Esophagus muscularis mucosa (tissue), 4 donors: Measurements from ENCODE around the gene RETREG1. TPM values are rescaled to one million over a fixed set of nuclear protein-coding genes. Genes with fewer than 3 reads are reported as not detected.

Source experiments
- DNase-seq: peaks from one replicate; pipeline ENCODE4 v3.0.0-alpha.2; 2017; ENCODE audit errors: extremely low spot score
- H3K27ac ChIP-seq, 4 donors: fragments of 200-600 bp; sonication (generic); replicated peaks in 1 of 4; 1 replicate in 3 of 4; 2 replicates in 1 of 4; pipeline ENCODE4 v1.5.1; 2016 to 2019; ENCODE audit warnings: mild to moderate bottlenecking in 1 of 4
- H3K27me3 ChIP-seq, 4 donors: fragments of 200-600 bp; sonication (generic); one replicate each; pipeline versions ENCODE4 v1.5.1 to v1.6.0; 2016 to 2019
- H3K36me3 ChIP-seq, 4 donors: fragments of 200-600 bp; sonication (generic); one replicate each; pipeline ENCODE4 v1.5.1; 2016 to 2019
- H3K4me1 ChIP-seq, 4 donors: fragments of 200-600 bp; sonication (generic); one replicate each; pipeline ENCODE4 v1.5.1; 2016 to 2019
- H3K4me3 ChIP-seq, 4 donors: fragments of 200-600 bp; sonication (generic); 1 replicate in 2 of 4; 2 replicates in 2 of 4; pipeline ENCODE4 v1.5.1; 2016 to 2019; ENCODE audit warnings: mild to moderate bottlenecking in 4 of 4, moderate library complexity in 1 of 4
- H3K9me3 ChIP-seq, 4 donors: fragments of 200-600 bp; sonication (generic); 1 replicate in 3 of 4; 2 replicates in 1 of 4; pipeline ENCODE4 v1.5.1; 2016 to 2019
- EP300 ChIP-seq: sonication (generic); formaldehyde crosslinking; IDR thresholded peaks from one replicate; pipeline ENCODE4 v1.6.1; 2017; ENCODE audit warnings: antibody characterized with exemption
- POLR2A ChIP-seq: fragments of 450-650 bp; IDR thresholded peaks from one replicate; pipeline ENCODE4 v1.6.1; 2017; ENCODE audit warnings: antibody characterized with exemption, moderate library complexity, mild to moderate bottlenecking, low read depth
- POLR2AphosphoS5 ChIP-seq, 2 donors: sonication (generic); formaldehyde crosslinking; IDR thresholded peaks; one replicate each; pipeline ENCODE4 v1.6.1; 2017; ENCODE audit warnings: antibody characterized with exemption in 2 of 2
- WGBS: methylation state at CpG from one replicate; pipeline ENCODE4 v1.1.5; 2018; 5-methylcytosine and 5-hydroxymethylcytosine counted together
- intact Hi-C: fragments of 100-400 bp; cut with DNase I; formaldehyde crosslinking; loops from one replicate; pipeline ENCODE4 v1.15.1; 2023
- total RNA-seq, 4 donors: library from RNA; depleted of rRNA; stranded (reverse); fragments of >200 nt; gene quantifications; one replicate each; pipeline versions ENCODE4 v1.1.0 to v1.2.1, GENCODE V29; 2016
- TF ChIP-seq, protein P1 (sequence below), 3 experiments: fragments of 200-600 bp in 2 of 3; fragments of 450-650 bp in 1 of 3; sonication (generic) in 2 of 3; IDR thresholded peaks; one replicate each; pipeline ENCODE4 v1.5.1; 2017 to 2019; ENCODE audit warnings: antibody characterized with exemption in 3 of 3, mild to moderate bottlenecking in 2 of 3, moderate library complexity in 1 of 3

Gene RETREG1
- total RNA-seq, 4 donors from 2014 or later, result 7.5 to 13.0 (median 10.3) TPM

DNA sequence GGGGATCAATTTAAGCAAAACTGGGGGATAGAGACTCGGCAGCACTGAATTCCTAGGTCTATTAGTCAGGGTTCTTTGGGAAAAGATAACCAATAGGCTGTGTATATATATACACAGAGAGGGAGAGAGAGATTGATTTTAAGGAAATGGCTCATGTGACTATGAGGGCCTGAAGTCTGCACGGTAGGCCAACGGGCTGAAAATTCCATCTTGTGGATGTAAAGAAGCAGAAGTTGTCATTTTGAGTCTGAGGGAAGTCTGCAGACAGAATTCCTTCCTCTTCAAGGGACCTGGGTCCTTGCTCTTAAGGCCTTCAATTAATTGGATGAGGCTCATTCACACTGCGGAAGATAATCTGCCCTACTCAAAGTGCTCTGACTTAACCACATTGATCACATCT, 91.1 kb downstream of the RETREG1 start:
- Histone ChIP-seq H3K27ac (no peak overlapping the region), H3K9me3 (no peaks in the 10 kb centered on the region), H3K4me3 (no peak overlapping the region), H3K27me3 (no peaks in the 10 kb centered on the region), H3K36me3 (no peaks in the 10 kb centered on the region), H3K4me1 (peaks cover 6 to 10% (median 8%) of the 10 kb centered on the region in 4 donors)
- WGBS, result 57% methylated on average over 4 of the region's 4 CpGs
- intact Hi-C loops, result no loop called here
- DNase-seq, result no peak
- TF ChIP-seq POLR2AphosphoS5 (IDR thresholded peaks at IDR 0.05) (no peak), EP300 (no peak), POLR2A (no peak)
- TF ChIP-seq, protein P1, sequence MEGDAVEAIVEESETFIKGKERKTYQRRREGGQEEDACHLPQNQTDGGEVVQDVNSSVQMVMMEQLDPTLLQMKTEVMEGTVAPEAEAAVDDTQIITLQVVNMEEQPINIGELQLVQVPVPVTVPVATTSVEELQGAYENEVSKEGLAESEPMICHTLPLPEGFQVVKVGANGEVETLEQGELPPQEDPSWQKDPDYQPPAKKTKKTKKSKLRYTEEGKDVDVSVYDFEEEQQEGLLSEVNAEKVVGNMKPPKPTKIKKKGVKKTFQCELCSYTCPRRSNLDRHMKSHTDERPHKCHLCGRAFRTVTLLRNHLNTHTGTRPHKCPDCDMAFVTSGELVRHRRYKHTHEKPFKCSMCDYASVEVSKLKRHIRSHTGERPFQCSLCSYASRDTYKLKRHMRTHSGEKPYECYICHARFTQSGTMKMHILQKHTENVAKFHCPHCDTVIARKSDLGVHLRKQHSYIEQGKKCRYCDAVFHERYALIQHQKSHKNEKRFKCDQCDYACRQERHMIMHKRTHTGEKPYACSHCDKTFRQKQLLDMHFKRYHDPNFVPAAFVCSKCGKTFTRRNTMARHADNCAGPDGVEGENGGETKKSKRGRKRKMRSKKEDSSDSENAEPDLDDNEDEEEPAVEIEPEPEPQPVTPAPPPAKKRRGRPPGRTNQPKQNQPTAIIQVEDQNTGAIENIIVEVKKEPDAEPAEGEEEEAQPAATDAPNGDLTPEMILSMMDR (IDR thresholded peaks at IDR 0.05), result no peak

DNA sequence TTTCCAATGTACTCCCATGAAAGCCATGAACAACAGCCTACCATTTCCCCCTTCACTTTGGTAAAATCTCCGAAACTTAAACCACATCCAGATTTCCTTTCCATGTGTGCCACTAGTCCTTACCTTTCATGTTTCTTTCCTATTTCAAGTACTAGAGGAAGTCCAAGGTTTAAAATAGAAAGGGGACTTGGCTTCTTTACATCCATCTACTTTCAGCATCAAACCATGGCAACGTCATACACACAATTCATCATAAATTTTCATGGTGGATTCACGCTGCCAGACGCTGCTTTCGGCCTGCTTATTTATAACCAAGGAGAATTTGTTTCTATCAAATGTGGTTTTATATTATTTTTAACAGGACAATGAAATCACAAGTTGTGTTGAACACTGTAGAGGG, 92.5 kb downstream of the RETREG1 start:
- Histone ChIP-seq H3K36me3 (no peaks in the 10 kb centered on the region), H3K4me3 (no peak overlapping the region), H3K27ac (no peak overlapping the region), H3K27me3 (no peaks in the 10 kb centered on the region), H3K9me3 (no peaks in the 10 kb centered on the region), H3K4me1 (peaks cover 6 to 10% (median 8%) of the 10 kb centered on the region in 4 donors)
- whole genome bisulfite sequencing, result 41% methylated on average over 5 of the region's 5 CpGs
- DNase-seq, result no peak
- intact Hi-C loops, result no loop called here
- TF ChIP-seq EP300, result no peak
- TF ChIP-seq, protein P1 (IDR thresholded peaks at IDR 0.05), result no peak
- TF ChIP-seq POLR2A, result no peak
- no peak for TF ChIP-seq POLR2AphosphoS5 (IDR thresholded peaks at IDR 0.05)

DNA sequence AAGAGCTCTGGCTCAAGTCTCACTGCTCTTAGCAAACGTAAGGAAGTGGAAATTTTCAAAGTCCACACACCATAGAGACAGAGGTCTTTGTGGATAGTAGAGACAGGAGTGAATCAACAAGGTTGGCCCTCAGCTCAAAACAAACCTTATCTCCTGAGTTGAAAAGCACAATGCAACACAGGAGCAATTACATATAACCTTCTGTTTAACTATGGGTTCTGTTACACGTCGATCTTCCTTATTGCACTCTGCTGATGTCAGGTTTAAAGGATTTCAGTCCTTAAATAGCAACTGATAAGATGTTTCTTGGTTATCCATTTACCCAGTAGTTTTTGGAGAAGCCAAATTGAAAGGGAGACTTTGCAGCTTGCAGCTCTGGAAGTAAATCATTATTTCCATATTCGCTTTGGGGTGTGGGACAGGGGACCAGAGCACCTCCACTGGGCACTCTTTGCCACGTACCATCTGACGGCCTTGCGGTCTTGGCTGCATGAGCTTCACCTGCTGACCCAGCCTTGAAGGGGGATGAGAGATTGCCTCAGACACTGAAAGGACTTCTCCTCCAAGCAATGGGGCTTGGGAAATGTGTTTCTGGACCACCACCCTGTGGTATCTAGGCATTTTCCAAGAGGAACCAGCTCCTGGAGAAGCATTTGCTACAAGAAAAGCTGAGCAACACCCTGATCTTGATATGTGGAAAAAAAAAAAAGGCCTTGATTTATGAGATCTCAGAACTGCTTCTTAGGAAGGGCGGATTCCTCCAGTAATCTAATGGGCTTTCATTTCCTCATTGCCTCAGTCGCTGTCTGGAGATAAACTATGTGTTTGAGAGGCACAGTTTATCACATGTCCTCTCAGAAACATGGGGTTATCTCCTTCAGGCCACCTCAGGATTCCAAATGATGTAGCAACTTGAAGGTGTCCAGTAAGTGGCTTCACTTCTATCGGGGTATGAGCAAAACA, 95.0 kb downstream of the RETREG1 start:
- Histone ChIP-seq H3K36me3 (no peaks in the 10 kb centered on the region), H3K27me3 (no peaks in the 10 kb centered on the region), H3K27ac (no peak overlapping the region), H3K9me3 (no peaks in the 10 kb centered on the region), H3K4me3 (no peak overlapping the region), H3K4me1 (peaks cover 3 to 10% (median 7%) of the 10 kb centered on the region in 4 donors)
- intact Hi-C loops, result no loop called here
- TF ChIP-seq EP300, result no peak
- TF ChIP-seq POLR2AphosphoS5 (IDR thresholded peaks at IDR 0.05), result no peak
- TF ChIP-seq POLR2A, result no peak
- TF ChIP-seq, protein P1 (IDR thresholded peaks at IDR 0.05), result no peak
- WGBS, result 86% methylated on average over 10 of the region's 10 CpGs
- DNase-seq, result no peak

DNA sequence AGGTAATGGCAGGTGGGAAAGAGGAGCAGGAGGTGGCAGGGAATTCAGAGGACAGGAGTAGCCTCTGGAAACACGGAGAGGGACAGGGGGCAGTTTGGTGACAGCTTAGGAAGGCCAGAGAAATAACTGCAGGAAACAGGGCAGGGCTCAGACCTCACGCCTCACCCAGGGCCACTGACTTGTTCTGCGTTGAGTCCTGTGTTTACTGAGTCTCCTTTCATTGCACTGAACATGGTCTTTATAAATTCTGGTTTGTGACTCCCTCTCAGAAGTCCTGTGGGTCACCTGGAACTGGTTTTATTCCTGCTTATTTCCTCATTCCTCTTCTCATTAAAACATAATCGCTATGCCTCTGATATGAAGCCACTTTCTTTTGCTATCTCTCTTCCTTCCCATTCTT, 96.0 kb downstream of the RETREG1 start:
- Histone ChIP-seq H3K27me3 (no peaks in the 10 kb centered on the region), H3K36me3 (no peaks in the 10 kb centered on the region), H3K9me3 (no peaks in the 10 kb centered on the region), H3K27ac (no peak overlapping the region), H3K4me1 (peaks cover 3 to 10% (median 7%) of the 10 kb centered on the region in 4 donors), H3K4me3 (no peak overlapping the region)
- intact Hi-C loops, result no loop called here
- TF ChIP-seq EP300 (no peak), POLR2A (no peak), POLR2AphosphoS5 (IDR thresholded peaks at IDR 0.05) (no peak)
- TF ChIP-seq, protein P1 (IDR thresholded peaks at IDR 0.05), result no peak
- WGBS, result 76% methylated on average over 4 of the region's 4 CpGs
- DNase-seq, result no peak
